ENCODE measurements around the gene TCP11. TPM values are rescaled to one million over a fixed set of nuclear protein-coding genes. Genes with fewer than 3 reads are reported as not detected.

TCP11 gene
- total RNA-seq (2014; rRNA removed; shearing (Covaris generic)): not detected in 2 replicates
- not detected in 2 replicates for polyA plus RNA-seq (2014; cell fraction: nucleus; rRNA removed)

DNA sequence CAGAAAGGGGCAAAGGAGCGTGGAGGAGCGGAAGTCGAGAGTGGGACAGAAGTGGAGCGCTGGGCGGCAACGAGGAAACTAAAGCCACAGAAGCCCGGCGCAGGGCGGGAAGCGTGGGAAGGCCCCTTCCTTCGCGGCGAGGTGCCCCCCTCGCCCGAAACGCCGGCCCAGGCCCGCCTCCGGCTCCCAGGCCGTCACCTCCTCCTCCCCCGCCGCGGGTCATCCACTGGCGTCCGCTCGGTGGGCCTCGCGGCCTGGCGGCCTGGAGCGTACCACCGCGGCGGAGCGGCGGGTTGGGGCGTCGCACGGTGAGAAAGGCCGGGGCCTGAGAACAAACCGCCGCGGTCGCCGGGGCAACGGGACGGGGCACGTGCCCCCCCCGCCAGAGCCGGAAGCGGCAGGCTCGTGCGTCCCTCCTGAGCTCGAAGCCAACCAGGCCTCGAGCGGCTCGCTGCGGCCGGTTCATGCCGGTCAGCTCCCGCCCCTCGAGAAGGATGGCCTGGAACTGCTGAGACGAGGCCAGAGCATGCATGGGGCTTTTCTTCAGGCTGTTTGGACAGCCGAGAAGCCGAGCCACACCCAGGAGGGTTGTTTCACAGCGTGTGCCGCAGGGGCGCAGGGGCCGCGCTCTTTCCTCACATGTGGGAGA lies at the start of gene TCP11:
TSS of gene TCP11 (minus strand) at position 333 of the 649 bp plus-strand sequence. CDS start 469 bp downstream, outside the sequence.
- DNase-seq (ENCODE audit: extremely low read depth, low read depth): no peak

GRCh38 chr6:35190306-35190705 lies 49.2 kb upstream of the TCP11 start:
- no peak for DNase-seq (ENCODE audit: extremely low read depth, low read depth)

GRCh38 chr6:35188886-35189285 lies 47.7 kb upstream of the TCP11 start:
- DNase-seq (ENCODE audit: extremely low read depth, low read depth): no peak

DNA sequence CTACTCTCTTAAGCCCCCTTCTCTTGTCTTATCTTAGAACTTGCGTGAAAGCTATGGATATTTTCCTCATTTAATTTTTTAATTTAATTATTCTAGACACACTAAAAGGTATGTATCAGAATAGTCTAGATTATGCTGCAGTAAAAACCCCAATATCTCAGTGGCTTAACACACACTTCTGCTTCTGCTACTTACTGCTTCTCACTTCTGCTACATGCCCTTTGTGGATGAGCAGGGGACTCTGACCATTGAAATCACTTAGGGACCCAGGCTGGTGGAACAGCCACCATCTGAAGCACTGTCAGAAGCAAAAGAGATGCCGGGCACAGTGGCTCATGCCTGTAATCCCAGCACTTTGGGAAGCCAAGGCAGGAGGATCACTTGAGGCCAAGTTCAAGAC lies 45.4 kb upstream of the TCP11 start:
- no peak for DNase-seq (ENCODE audit: extremely low read depth, low read depth)

DNA sequence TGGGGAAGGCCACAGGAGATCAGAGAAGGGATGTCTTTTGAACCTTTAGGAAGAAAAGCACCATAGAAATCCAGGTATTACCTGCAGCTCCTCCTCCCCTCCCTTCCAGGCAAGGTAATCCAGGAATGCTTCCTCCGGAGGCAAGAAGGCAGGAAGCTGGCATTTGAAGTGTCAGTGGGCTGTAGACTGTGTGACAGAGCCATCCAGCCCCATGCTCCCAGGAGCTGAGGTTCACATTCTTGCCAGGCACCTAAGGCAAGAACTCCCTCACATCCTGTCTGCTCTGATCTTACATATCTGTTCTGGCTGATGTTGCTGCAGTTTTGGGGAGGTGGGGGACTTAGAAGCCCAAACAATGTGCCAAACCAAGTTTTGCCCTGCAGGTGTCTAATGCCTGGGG lies 44.8 kb upstream of the TCP11 start:
- DNase-seq (ENCODE audit: extremely low read depth, low read depth): no peak

GRCh38 chr6:35185302-35185681 lies 44.2 kb upstream of the TCP11 start:
- DNase-seq (ENCODE audit: extremely low read depth, low read depth): no peak

DNA sequence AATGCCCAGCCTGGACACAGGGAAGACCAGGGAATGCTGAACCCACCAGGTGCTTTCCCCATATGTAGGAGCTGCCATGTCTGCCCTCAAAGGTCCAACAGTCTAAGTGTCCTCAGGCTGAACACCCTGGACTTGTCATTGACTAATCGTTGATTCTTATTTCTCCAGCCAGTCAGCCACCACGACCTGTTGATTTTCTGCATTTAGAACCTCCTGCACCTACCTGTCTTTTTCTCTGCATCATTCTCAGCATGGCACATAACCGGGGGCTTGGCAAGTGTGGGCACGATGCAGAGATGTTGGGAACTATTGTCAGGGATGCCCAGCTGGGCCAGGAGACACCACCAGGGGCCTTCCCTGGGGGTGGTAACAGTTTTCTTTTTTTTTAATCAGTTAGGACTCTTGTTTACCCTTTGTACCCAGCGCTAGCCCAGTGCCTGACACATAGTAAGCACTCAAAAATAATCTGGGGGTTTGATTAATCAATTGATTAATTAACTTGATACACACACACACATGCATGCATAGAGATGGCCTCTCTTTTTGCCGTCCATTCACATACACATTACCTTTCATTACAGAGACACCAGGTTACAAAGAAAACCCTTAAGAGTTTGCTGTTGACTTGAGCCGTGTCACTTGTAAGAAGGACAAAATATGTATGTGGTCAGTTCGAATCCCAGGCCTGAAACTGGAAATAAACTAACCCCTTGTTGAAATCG lies 43.6 kb upstream of the TCP11 start:
- DNase-seq (ENCODE audit: extremely low read depth, low read depth): no peak

DNA sequence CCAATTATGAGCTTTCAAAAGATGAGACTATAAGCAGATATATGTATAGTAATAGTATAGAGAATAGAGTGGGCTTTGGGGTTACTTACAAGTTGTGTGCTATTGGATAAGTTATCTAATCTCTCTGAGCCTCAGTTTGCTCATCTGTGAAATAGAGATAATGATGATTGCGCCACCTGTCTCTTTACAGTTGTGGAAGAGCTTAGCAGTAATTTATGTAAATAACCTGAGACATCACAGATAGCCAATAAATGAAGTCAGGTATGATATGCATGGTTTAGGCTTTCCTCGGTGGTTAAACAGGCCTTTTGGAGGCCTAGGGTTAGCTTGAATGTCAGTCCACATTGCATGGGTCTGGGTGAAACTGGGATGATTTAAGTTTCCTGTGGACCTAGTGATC lies 42.8 kb upstream of the TCP11 start:
- DNase-seq (ENCODE audit: extremely low read depth, low read depth): no peak

DNA sequence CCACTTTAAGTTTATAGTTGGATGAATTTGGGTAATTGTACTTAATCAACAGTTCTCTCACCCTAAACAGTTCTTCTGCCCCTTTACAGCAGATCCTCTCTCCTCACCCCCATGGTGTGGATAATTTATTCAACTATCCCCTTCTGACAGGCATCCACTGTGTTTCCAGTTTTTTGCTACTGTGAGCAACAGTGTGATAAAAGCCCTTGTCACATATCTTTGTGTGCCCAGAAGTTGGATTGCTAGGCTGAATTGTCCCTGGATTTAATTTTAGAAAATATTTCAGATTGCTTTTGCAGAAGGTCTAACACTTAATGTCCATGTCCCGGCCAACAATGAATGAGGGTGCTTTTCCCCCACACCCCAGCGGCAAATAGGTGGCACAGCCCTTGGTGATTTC lies 42.1 kb upstream of the TCP11 start:
- DNase-seq (ENCODE audit: extremely low read depth, low read depth): no peak

DNA sequence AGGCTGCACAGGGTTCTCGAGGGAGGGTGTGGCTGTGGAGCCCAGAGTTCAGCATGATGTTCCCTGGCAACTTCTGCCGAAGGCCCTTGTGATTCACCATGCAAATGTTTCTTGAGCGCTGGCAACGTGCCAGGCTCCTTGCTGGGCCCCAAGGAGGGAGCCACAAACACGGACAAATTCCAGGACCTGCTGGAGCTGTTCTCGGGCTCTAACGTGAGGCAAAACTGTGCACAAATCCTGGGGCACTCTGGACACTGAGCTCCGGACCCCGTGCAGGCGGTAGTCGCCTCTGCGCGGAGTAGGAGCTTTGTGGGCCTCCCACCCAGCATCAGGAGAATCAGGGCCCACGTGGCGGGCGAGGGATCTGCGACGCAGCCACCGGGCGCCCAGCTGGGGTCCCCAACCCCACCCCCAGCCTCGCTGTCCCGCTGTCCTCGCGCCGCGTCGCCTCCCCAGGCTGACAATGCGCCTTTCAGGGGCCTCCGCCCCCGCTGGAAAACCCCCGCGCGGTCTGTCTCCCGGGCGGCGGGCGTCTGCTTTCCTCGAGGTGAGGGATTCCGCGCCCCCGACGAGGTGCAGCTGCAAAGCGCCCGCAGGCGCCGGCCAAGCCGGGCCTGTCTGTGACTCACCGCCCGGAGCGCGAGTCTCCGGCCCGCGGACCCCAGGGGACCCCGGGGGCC lies 40.9 kb upstream of the TCP11 start:
- DNase-seq (ENCODE audit: extremely low read depth, low read depth): peak; percentile 51

DNA sequence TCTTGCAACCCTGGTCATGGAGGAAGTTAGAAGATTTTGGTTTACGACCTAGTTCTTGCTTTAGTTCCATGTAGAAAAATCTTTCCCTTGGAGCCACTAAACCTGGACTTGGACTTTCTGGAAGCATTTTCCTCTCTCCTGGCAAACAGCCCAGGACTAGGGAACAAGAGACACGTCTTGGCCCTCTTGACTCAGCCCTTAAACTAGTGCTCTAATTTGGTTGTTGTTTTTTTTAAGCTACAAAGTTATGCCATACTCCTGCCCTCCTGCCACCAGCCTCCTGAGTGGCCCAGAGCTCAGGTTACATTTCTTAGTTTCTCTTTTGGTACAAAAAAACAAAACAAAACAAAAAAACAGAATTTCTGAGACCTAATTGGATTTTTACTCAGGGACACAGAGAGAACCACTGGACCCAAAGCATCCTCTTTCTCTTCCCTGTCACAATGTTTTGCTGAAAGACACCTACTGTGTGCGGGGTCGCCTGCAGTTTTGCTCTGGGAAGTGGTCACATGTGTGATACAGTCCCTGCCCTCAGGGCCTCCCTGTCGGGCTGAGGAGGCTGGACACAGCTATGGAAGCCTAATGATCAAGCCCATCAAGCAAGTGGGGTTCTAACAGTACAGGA lies 40.3 kb upstream of the TCP11 start:
- DNase-seq (ENCODE audit: extremely low read depth, low read depth): no peak

GRCh38 chr6:35179901-35180535 lies 38.9 kb upstream of the TCP11 start:
- no peak for DNase-seq (ENCODE audit: extremely low read depth, low read depth)

DNA sequence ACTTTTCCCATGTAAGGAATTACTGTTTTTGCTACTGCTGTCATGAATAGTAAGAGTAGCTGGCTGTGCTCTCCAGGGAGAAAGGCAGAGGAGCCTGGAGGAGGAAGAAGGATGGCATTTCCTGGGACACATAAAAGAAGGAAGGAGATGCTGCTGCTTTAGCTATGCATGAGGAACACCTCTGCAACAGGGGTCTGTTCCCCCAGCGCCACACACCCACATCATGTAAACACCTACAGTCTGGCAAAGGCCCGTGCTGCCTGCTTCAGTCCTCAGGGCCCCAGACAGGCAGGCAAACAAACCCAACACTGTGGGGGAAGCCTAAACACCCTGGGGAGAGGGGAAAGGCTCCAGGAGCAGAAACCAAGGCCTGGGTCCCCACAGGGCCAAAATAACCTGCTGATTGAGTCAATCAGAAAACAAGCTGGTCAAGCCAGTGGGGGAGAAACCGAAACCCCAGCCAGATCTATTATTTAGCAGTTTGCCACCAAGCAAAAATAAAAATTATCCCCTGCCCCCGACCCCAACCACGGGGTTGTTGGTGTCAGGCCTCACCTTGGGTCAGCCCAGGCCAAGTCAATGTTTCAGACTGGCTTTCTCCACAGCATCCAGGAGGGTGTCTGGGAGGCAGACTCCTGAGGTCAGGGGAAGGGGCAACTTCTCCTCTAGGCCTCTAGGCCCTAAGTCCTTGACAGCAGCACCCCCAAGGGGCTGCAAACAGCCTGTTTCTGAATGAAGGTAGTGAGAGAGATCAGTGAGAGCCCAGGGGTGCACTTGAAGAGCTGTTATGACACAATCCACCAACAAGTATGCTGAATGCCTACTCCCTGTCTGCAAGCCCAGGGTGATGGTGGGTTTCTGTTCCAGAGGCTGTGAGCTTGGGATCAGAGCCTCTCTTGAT lies 38.0 kb upstream of the TCP11 start:
- DNase-seq (ENCODE audit: extremely low read depth, low read depth): no peak

DNA sequence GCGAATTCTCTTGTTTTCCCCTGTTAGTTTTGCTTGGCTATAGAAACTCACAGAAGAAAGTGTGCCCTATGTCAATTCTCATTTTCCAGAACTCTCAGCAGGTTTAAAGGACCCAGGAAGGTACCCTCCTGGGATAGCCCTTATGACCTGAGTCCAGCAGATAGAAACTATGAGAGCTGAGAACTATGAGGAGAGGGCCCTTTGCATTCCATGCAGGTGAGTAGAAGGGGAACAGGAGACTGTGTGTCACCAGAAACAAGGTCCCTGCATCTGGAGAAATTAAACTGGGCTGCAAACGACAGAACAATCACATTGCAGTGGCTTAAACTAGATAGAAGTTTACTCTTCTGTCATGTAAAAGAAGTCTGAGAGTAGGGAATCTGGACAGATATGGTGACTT lies 36.9 kb upstream of the TCP11 start:
- no peak for DNase-seq (ENCODE audit: extremely low read depth, low read depth)

DNA sequence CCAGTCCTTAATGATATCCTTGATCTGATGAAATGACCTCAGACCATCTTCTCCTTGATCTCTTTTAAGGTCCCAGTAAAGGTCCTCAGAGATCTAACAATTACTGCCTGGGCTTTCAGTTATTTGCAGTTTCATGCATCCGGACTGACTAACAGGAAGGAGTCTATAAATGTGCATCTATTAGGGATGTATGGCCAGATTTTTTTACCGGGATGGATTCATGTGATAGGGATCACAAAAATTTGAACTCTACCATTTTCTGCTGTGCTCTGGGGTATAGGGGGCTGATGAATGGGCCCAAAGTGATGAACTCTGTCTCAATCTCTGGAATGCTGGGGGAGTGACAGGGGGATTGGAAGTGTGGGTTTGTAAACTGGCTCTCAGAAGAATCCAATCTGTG lies 36.5 kb upstream of the TCP11 start:
- DNase-seq (ENCODE audit: extremely low read depth, low read depth): no peak

GRCh38 chr6:35177157-35177556 lies 36.0 kb upstream of the TCP11 start:
- DNase-seq (ENCODE audit: extremely low read depth, low read depth): no peak

DNA sequence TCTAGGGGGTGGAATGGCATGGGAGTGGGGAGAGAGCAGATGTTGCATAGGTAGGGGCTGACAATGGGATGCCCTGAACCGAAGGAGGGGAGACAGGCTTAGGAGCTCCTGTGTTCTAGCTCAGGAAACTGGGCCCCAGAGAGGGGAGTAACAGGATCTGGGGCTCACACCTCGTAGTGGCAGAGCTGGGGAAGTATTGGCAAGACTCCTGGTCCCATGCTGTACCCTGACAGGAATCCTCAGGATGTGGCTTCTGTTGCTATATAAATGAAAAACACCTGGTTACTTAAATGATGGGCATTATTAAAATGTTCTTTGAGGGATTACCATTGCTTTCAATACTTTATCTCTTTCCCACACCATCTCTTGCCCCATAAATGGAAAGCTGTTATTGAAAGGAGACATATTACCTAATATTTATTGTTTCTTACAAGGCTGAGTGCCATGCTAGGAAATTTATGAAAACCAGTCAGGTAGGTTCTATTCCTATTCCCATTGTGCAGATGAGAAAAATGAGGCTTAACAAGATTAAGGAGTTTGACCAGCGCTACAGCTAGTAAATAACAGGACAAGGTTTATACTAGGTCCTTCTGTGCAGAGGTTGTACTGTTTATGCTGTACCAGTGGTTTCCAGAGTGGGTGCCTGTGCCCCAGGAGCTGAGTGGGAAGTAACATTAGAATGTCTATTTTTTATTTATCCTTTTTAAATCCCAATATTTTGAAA lies 35.3 kb upstream of the TCP11 start:
- no peak for DNase-seq (ENCODE audit: extremely low read depth, low read depth)

- DNase-seq (ENCODE audit: extremely low read depth, low read depth): no peak
Measured at GRCh38 chr6:35174501-35174900, 33.4 kb upstream of the TCP11 start.

DNA sequence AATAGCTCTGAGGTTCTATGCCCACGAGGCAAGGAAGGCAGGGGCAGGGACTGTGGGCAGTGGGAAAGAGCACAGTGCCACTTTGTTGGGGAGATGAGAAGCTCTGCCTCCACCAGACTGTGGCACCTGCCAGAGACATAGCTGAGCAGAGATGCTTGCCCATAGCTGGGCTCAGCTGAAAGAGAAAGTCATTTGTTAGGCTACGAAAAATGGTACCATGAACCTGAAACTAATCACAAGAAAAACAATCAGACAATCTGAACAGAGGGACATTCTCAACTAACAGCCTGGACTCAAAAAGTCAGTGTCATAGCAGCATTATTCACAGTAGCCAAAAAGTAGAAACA lies 32.9 kb upstream of the TCP11 start:
- no peak for DNase-seq (ENCODE audit: extremely low read depth, low read depth)

Data from NCI-H460 (cell line).